CD14-positive monocyte (primary cell): ENCODE results near the gene STON2. TPM values are rescaled to one million over a fixed set of nuclear protein-coding genes. Genes with fewer than 3 reads are reported as not detected.

Experiments
- DNase-seq, 3 donors: peaks; one replicate each; pipeline ENCODE4 v3.0.0-alpha.2; 2011 to 2022
- H2AFZ ChIP-seq: 2 replicates; pipeline ENCODE4 v1.6.0; 2012; ENCODE audit warnings: mild to moderate bottlenecking, low read depth, low read length, inconsistent platforms; ENCODE audit not compliant: insufficient read depth, poor library complexity, severe bottlenecking
- H3K27ac ChIP-seq, 2 donors: 1 replicate in 1 of 2; 2 replicates in 1 of 2; pipeline ENCODE4 v1.5.1; 2012 to 2013; ENCODE audit warnings: low read length in 2 of 2, control low read depth in 1 of 2, inconsistent platforms in 1 of 2, low read depth in 1 of 2, mild to moderate bottlenecking in 1 of 2
- H3K27me3 ChIP-seq, 2 donors: one replicate each; pipeline versions ENCODE4 v1.6.0 to v1.6.1; 2011 to 2013; ENCODE audit warnings: low read length in 2 of 2; ENCODE audit not compliant: control insufficient read depth in 2 of 2, insufficient read depth in 2 of 2
- H3K36me3 ChIP-seq, 2 donors: replicated peaks in 1 of 2; 1 replicate in 1 of 2; 2 replicates in 1 of 2; pipeline versions ENCODE4 v1.5.1 to v1.6.1; 2012 to 2013; ENCODE audit warnings: low read length in 2 of 2, control low read depth in 1 of 2, inconsistent platforms in 1 of 2, mild to moderate bottlenecking in 1 of 2; ENCODE audit not compliant: insufficient read depth in 2 of 2, control insufficient read depth in 1 of 2
- H3K4me1 ChIP-seq, 2 donors: 1 replicate in 1 of 2; 2 replicates in 1 of 2; pipeline versions ENCODE4 v1.5.1 to v1.6.1; 2012 to 2013; ENCODE audit warnings: low read length in 2 of 2, control low read depth in 1 of 2, inconsistent platforms in 1 of 2, mild to moderate bottlenecking in 1 of 2, moderate library complexity in 1 of 2; ENCODE audit not compliant: insufficient read depth in 2 of 2, control insufficient read depth in 1 of 2
- H3K4me2 ChIP-seq: replicated peaks from 2 replicates; pipeline ENCODE3; 2012; ENCODE audit warnings: low read length, moderate library complexity, mild to moderate bottlenecking; ENCODE audit not compliant: poor library complexity, severe bottlenecking; ENCODE audit errors: extremely low read depth
- H3K4me3 ChIP-seq, 3 experiments: fragments of 200-600 bp in 1 of 3; sonication (generic) in 1 of 3; replicated peaks in 1 of 3; 1 replicate in 2 of 3; 2 replicates in 1 of 3; pipeline ENCODE4 v1.5.1; 2011 to 2013; ENCODE audit warnings: low read length in 3 of 3, mild to moderate bottlenecking in 3 of 3, control low read depth in 2 of 3, low read depth in 2 of 3, inconsistent platforms in 1 of 3, moderate library complexity in 1 of 3
- H3K79me2 ChIP-seq: 2 replicates; pipeline ENCODE4 v1.6.0; 2012; ENCODE audit warnings: mild to moderate bottlenecking, control low read depth, inconsistent platforms, low read length, moderate library complexity; ENCODE audit not compliant: insufficient read depth
- H3K9ac ChIP-seq: 2 replicates; pipeline ENCODE4 v1.6.0; 2017; ENCODE audit warnings: low read length, mild to moderate bottlenecking; ENCODE audit not compliant: insufficient read depth, poor library complexity, severe bottlenecking
- H3K9me3 ChIP-seq, 2 donors: replicated peaks in 1 of 2; 1 replicate in 1 of 2; 2 replicates in 1 of 2; pipeline versions ENCODE4 v1.5.1 to v1.6.1; 2012 to 2013; ENCODE audit warnings: low read length in 2 of 2, control low read depth in 1 of 2; ENCODE audit not compliant: control insufficient read depth in 1 of 2, insufficient read depth in 1 of 2
- H4K20me1 ChIP-seq: 2 replicates; pipeline ENCODE4 v1.6.0; 2012; ENCODE audit warnings: mild to moderate bottlenecking, low read length, control low read depth, moderate library complexity; ENCODE audit not compliant: insufficient read depth
- H3K27ac Mint-ChIP-seq, 7 donors: one replicate each; pipeline ENCODE4 v1.8.0; 2020; ENCODE audit warnings: mild to moderate bottlenecking in 7 of 7, mixed read lengths in 7 of 7, moderate library complexity in 6 of 7, inconsistent platforms in 2 of 7
- H3K27me3 Mint-ChIP-seq, 3 donors: one replicate each; pipeline ENCODE4 v1.8.0; 2021 to 2022; ENCODE audit warnings: low read depth in 3 of 3, mild to moderate bottlenecking in 3 of 3, mixed read lengths in 3 of 3, moderate library complexity in 3 of 3, inconsistent platforms in 1 of 3
- H3K36me3 Mint-ChIP-seq, 2 donors: one replicate each; pipeline ENCODE4 v1.8.0; 2020; ENCODE audit warnings: mixed read lengths in 2 of 2, inconsistent platforms in 1 of 2, mild to moderate bottlenecking in 1 of 2
- H3K4me1 Mint-ChIP-seq: one replicate; pipeline ENCODE4 v1.8.0; 2020; ENCODE audit warnings: mild to moderate bottlenecking, mixed read lengths
- H3K4me3 Mint-ChIP-seq, 2 donors: one replicate each; pipeline ENCODE4 v1.8.0; 2020; ENCODE audit warnings: mild to moderate bottlenecking in 2 of 2, mixed read lengths in 2 of 2, moderate library complexity in 1 of 2
- H3K9me3 Mint-ChIP-seq, 7 donors: one replicate each; pipeline ENCODE4 v1.8.0; 2020 to 2022; ENCODE audit warnings: mixed read lengths in 7 of 7, mild to moderate bottlenecking in 6 of 7, moderate library complexity in 6 of 7, inconsistent platforms in 2 of 7
- CTCF ChIP-seq: fragments of 200-600 bp; IDR thresholded peaks from one replicate; pipeline ENCODE4 v1.8.0; 2022; ENCODE audit warnings: antibody characterized with exemption, mild to moderate bottlenecking
- WGBS: methylation state at CpG from one replicate; pipeline ENCODE4 v1.1.5; 2013; ENCODE audit warnings: missing lambda C conversion rate; ENCODE audit not compliant: insufficient coverage; 5-methylcytosine and 5-hydroxymethylcytosine counted together
- intact Hi-C, 2 donors: fragments of 100-400 bp; cut with micrococcal nuclease; formaldehyde crosslinking; loops; one replicate each; pipeline versions ENCODE4 v1.15.0 to v1.15.1; 2023
- polyA plus RNA-seq, 3 donors: library from polyadenylated mRNA; depleted of rRNA in 1 of 3; unstranded in 2 of 3; stranded (reverse) in 1 of 3; fragments of 300-500 nt in 2 of 3; fragments of >200 nt in 1 of 3; fragmentation: Illumina TruSeq in 2 of 3; gene quantifications; 1 replicate in 2 of 3; 2 replicates in 1 of 3; pipeline ENCODE4 v1.2.3, GENCODE V29; 2012 to 2021

STON2 gene
- polyA plus RNA-seq, 3 donors = 1.6 to 3.2 (median 2.1) TPM

DNA sequence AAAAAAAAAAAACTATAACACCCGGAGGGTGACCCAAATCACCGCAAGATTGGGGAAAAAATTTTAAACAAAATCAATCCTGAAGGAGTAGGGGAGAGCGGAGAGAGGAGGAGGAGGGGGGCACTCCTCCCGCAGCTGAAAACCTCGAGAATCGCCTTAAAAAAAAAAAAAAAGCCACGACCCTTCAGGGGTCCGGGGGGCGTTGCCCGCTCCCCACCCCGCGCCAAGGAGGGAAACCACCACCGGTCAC, 179.6 kb downstream of the STON2 start:
- DNase-seq = no peak
- H3K79me2 ChIP-seq = peaks cover 47% of the 10 kb centered on the region
- peak overlapping the region; percentile 87 to 98 (median 96) for H3K27ac Mint-ChIP-seq
- peaks cover 27 to 28% of the 10 kb centered on the region in 2 donors for H3K4me1 ChIP-seq
- peak overlapping the region; percentile 93 for H3K9ac ChIP-seq
- H3K36me3 ChIP-seq = peaks cover 8 to 14% of the 10 kb centered on the region in 2 donors
- H3K4me3 Mint-ChIP-seq = peak overlapping the region; percentile 82 to 92
- no peaks in the 10 kb centered on the region for H3K27me3 Mint-ChIP-seq
- no peaks in the 10 kb centered on the region for H3K9me3 ChIP-seq
- WGBS = 0% methylated on average over 9 of the region's 13 CpGs
- peaks cover 5% of the 10 kb centered on the region for H4K20me1 ChIP-seq
- H2AFZ ChIP-seq = no peak overlapping the region
- peaks cover 26% of the 10 kb centered on the region for H3K4me1 Mint-ChIP-seq
- peaks cover 9 to 10% of the 10 kb centered on the region in 2 donors for H3K36me3 Mint-ChIP-seq
- H3K9me3 Mint-ChIP-seq = peaks cover 0 to 2% (median 0%) of the 10 kb centered on the region in 7 donors
- intact Hi-C loops = loop anchor here (5.0 to 10.0 kb wide), 3 partner anchors 46 to 312 kb away; partner anchors contain the start of gene SEL1L (in 1 of the 2)
- peak overlapping the region; percentile 81 for H3K4me2 ChIP-seq
- H3K27ac ChIP-seq = peak overlapping the region; percentile 97 to 99
- no peaks in the 10 kb centered on the region for H3K27me3 ChIP-seq
- no peak for TF ChIP-seq CTCF
- H3K4me3 ChIP-seq = peak overlapping the region; percentile 96 to 98 (median 96)

GRCh38 chr14:81219759-81220579, 180.2 kb downstream of the STON2 start:
- Mint-ChIP-seq H3K27me3 (no peaks in the 10 kb centered on the region), H3K9me3 (peaks cover 0 to 2% (median 0%) of the 10 kb centered on the region in 7 donors), H3K27ac (peak overlapping the region; percentile 92 to 100 (median 98)), H3K4me3 (peak overlapping the region; percentile 97 to 99), H3K36me3 (peaks cover 14 to 15% of the 10 kb centered on the region in 2 donors), H3K4me1 (peaks cover 26% of the 10 kb centered on the region)
- H3K27ac ChIP-seq = peak overlapping the region; percentile 97 to 99
- intact Hi-C loops = loop anchor here (5.0 to 10.0 kb wide), 3 partner anchors 45 to 312 kb away; partner anchors contain the start of gene SEL1L (in 1 of the 2)
- H3K9ac ChIP-seq = peak overlapping the region; percentile 93
- no peaks in the 10 kb centered on the region for H3K9me3 ChIP-seq
- peak overlapping the region; percentile 72 for H2AFZ ChIP-seq
- no peaks in the 10 kb centered on the region for H3K27me3 ChIP-seq
- under 1% methylated on average over 62 of the region's 84 CpGs for WGBS
- peak overlapping the region; percentile 96 to 98 (median 96) for H3K4me3 ChIP-seq
- peaks cover 13 to 19% of the 10 kb centered on the region in 2 donors for H3K36me3 ChIP-seq
- H3K4me2 ChIP-seq = peak overlapping the region; percentile 81
- peaks cover 27 to 28% of the 10 kb centered on the region in 2 donors for H3K4me1 ChIP-seq
- TF ChIP-seq CTCF = no peak
- peak; percentile 10 to 39 (median 21) for DNase-seq
- peaks cover 52% of the 10 kb centered on the region for H3K79me2 ChIP-seq
- H4K20me1 ChIP-seq = peaks cover 5% of the 10 kb centered on the region
